Mammary epithelial cell (primary cell): Measurements from ENCODE around the gene TRIP13.

Experiments
- CTCF ChIP-seq, 2 donors: IDR thresholded peaks in 1 of 2; conservative IDR thresholded peaks in 1 of 2; 2 replicates each; pipeline ENCODE4 v1.5.1; 2011 to 2012; ENCODE audit warnings: inconsistent platforms in 2 of 2, low read length in 2 of 2, mild to moderate bottlenecking in 2 of 2, control low read depth in 1 of 2, low read depth in 1 of 2; ENCODE audit not compliant: insufficient read depth in 1 of 2; ENCODE audit errors: extremely low read depth in 1 of 2
- EZH2 ChIP-seq: IDR thresholded peaks from 2 replicates; pipeline ENCODE4 v1.6.1; 2012; ENCODE audit warnings: low read length, inconsistent platforms, borderline replicate concordance

- TF ChIP-seq CTCF (conservative IDR thresholded peaks at IDR 0.05 in 1 of 2, IDR thresholded peaks at IDR 0.05 in 1 of 2; ENCODE audit: extremely low read depth in 1 of 2, insufficient read depth in 1 of 2, low read depth in 1 of 2, low read length in 2 of 2) (no peak), EZH2 (no peak)
These were observed 26.9 kb upstream of the TRIP13 start for GRCh38 chr5:865771-866170.
